GM18519 (cell line): ENCODE measurements around the gene CDH23.
"Not testable (repeated sequence)": the region's sequence is repeated elsewhere in the genome, so short reads cannot be mapped to it uniquely, and the experiment has no call there.

Source experiments
- ATAC-seq: cut with Tn5 transposase; IDR thresholded peaks from one replicate; pipeline ENCODE4 v1.9.1; 2021; ENCODE audit warnings: mild to moderate bottlenecking, moderate library complexity; ENCODE audit not compliant: unreplicated experiment, low FRiP score

CDH23 gene

GRCh38 chr10:71396711-71397295 is at the start of gene CDH23:
Gene CDH23, plus strand, starts transcription at chr10:71396920. Its CDS starts 42,912 bp downstream, at chr10:71439832.
- ATAC-seq = no peak

GRCh38 chr10:71347587-71348395 is 48.9 kb upstream of the CDH23 start:
- no peak for ATAC-seq

DNA sequence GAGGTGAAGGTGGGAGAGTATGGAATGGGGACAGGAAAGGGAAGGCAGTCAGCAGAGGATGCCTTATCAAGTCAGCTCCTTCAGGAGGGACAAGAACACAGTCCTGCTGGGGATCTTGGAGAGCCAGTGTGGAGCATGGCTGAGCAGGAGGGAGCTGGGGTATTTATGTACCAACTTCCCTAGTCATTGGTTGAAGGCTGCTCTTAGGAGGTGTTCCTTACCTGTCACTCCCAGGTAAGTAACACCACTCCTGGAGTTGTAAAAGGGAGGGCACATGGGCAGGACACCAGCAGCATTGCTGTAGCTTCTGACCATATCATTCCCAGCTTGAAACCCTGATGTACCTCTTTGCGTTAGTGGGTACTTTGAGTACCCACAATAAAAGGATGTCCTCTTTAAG is 47.9 kb upstream of the CDH23 start:
- no peak for ATAC-seq

DNA sequence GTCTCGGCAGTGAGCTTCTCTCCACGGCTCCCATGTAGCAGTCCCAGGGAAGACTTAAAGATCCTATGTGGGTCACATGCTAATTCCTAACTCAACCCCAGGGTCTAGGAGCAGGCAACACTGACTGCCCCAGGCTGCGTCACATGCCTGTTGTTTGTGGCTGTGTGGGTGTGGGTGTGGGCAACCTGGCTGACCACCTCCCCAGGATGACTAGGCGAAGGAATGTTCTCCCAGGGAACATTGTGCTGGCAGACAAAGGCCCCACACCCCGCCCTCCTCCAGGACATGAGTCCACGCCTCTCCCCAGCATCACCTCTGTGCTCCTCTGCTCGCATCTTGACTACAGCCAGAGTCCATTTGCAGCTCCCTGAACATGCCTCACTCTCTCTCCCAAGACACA is 47.3 kb upstream of the CDH23 start:
- no peak for ATAC-seq

- no peak for ATAC-seq
Observed at GRCh38 chr10:71351087-71351486, 45.6 kb upstream of the CDH23 start.

GRCh38 chr10:71351628-71352319 is 44.9 kb upstream of the CDH23 start:
- ATAC-seq = no peak

GRCh38 chr10:71353639-71354038 is 43.1 kb upstream of the CDH23 start:
- ATAC-seq = no peak

GRCh38 chr10:71354776-71355175 is 41.9 kb upstream of the CDH23 start:
- no peak for ATAC-seq

DNA sequence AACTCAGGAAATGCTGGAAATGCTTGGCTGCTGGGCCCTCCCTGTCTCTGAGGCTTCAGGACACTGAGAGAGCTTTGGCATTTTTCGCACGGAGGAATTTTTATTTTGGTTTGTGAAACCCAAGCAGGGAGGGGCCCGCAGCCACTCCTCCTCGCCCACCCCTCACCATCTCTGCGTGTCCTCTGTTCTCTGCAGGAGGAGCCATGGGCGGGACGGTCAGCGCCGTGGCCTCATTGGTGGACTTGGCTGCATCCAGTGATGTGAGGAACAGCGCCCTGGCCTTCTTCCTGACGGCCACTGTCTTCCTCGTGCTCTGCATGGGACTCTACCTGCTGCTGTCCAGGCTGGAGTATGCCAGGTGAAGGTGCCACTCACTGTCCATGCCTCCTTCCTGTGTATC is 40.8 kb upstream of the CDH23 start:
- ATAC-seq = no peak

GRCh38 chr10:71357792-71358265 is 38.9 kb upstream of the CDH23 start:
- no peak for ATAC-seq

DNA sequence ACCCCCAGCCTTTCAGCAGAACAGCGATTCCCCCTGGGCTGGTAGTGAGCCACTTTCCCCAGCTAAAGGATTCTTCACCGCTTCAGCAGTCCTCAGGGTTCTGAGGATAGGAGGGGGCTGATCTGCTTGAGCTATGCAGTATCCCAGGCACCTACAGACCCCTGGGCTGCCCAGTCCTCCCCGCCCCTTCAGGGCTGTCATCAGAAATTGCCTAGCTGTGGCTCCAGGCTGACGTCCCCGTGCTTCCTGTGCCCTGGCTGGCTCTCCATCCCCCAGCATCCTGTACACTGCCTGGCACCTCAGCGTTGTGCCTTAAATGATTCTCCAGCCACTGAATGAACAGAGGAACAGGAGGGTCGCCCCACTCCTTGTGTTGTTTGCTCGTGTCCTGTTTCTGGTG is 38.4 kb upstream of the CDH23 start:
- ATAC-seq = no peak

- ATAC-seq = not testable (repeated sequence)
Observed at GRCh38 chr10:71358906-71359305, 37.8 kb upstream of the CDH23 start.

- no peak for ATAC-seq
Observed at GRCh38 chr10:71359364-71360046, 37.2 kb upstream of the CDH23 start.

DNA sequence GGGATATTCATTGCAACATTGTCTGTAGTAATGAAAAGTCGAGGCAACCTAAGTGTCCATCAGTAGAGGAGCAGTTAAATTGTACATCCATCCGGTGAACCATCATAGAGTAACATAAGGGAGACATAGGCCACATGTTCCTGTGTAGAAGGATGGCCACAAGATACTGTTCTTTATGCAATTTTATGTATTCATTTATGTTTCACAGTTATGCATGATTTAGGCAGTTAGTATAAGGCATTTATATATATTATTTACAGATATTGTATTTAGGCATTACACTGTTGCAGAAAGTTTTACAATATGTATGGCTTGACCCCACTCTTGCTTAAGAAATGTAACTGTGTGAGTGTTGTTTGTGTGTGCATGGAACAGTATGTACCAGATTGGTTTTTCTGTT is 36.0 kb upstream of the CDH23 start:
- ATAC-seq = no peak

GRCh38 chr10:71361581-71361980 is 35.1 kb upstream of the CDH23 start:
- ATAC-seq = no peak

- no peak for ATAC-seq
Observed at GRCh38 chr10:71362141-71362540, 34.6 kb upstream of the CDH23 start.

GRCh38 chr10:71363936-71364335 is 32.8 kb upstream of the CDH23 start:
- ATAC-seq = no peak

- no peak for ATAC-seq
Observed at GRCh38 chr10:71365366-71365765, 31.4 kb upstream of the CDH23 start.

DNA sequence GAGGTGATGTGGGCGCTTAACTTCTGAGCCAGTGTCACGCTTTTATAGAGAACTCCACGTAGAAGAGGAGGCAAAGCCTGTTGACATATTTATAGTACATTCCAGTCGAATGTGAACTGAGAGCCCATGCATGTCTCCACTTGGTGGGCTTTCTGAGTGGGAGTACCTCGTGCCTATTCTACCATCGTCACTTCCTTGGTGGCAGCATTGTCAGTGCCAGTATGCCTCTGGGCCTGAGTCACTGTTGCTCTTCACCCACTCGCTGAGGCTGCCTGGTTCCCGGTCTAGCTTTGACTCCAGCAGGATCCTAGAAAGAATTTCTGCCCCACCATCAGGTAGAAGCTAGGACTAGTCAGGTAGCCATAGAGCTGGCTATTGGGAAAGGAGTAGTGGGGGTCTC is 30.0 kb upstream of the CDH23 start:
- no peak for ATAC-seq

DNA sequence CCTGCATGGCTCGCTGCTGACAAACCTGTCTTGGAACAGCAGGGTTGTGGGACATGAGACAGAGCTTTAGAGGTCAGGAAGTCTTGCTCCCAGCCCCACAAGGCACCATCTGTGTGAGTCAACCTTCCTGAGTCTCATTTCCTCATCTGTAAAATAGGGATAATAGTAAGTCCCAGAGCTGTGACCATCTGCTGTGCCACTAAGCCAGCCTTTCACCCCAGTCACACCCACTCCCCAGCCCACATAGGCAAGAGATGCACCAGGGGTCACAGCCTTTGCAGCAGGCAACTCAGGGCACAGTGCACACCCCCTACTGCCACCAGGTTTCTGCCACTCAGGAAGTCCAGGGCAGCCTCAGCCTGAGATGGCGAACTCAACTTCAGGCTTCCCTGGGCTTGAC is 29.4 kb upstream of the CDH23 start:
- no peak for ATAC-seq

- ATAC-seq = no peak
Observed at GRCh38 chr10:71368176-71368575, 28.5 kb upstream of the CDH23 start.
